HCT116 (cell line): ENCODE data around the gene GPR31. TPM values are rescaled to one million over a fixed set of nuclear protein-coding genes. Genes with fewer than 3 reads are reported as not detected.

Experiments
- ATAC-seq: fragments of 200-7000 bp; cut with Tn5 transposase; 2 replicates; pipeline ENCODE4 v1.9.1; 2020; ENCODE audit warnings: mild to moderate bottlenecking, moderate library complexity
- BruUV-seq: library from RNA; stranded (reverse); fragments of 400-500 nt; replicated peaks from 2 replicates; lab custom pipeline; 2021; lab: Mats Ljungman, UMichigan
- CTCF ChIA-PET: fragments of 300-600 bp; sonication (Branson Sonifier 250); formaldehyde crosslinking; loops from one replicate; lab custom pipeline; 2021; ENCODE audit warnings: antibody characterized with exemption; lab: Charles Lee
- POLR2A ChIA-PET: fragments of 300-600, 350-600 bp; sonication (Branson Sonifier 250); formaldehyde crosslinking; loops from one replicate; lab custom pipeline; 2021; ENCODE audit warnings: antibody characterized with exemption; lab: Charles Lee
- RAD21 ChIA-PET, 2 experiments: fragments of 300-600 bp; sonication (Branson Sonifier 250); formaldehyde crosslinking; loops; one replicate each; lab custom pipeline; 2023; ENCODE audit warnings: low total read pairs in 2 of 2; ENCODE audit not compliant: uncharacterized antibody in 2 of 2, unreplicated experiment in 2 of 2, low non-redundant PET in 1 of 2; lab: Charles Lee
- DNase-seq: peaks from one replicate; pipeline ENCODE4 v3.0.0-alpha.2; 2010; ENCODE audit warnings: low read depth, low spot score
- H2AFZ ChIP-seq: fragments of 200-600 bp; shearing (Covaris generic), sonication (generic); 2 replicates; pipeline ENCODE4 v1.6.1; 2017; ENCODE audit warnings: low read depth, mixed run types, mixed read lengths, antibody characterized with exemption, low read length; ENCODE audit not compliant: poor library complexity, severe bottlenecking
- H3K27ac ChIP-seq: 2 replicates; pipeline ENCODE4 v1.5.1; 2012; ENCODE audit warnings: low read depth, low read length
- H3K27me3 ChIP-seq: fragments of 200-600 bp; sonication (generic); 2 replicates; pipeline ENCODE4 v1.6.1; 2016; ENCODE audit warnings: mixed run types, low read length, mixed read lengths; ENCODE audit not compliant: insufficient read depth
- H3K36me3 ChIP-seq, 2 experiments: fragments of 200-500 bp in 1 of 2; fragments of 200-600 bp in 1 of 2; sonication (Bioruptor generic) in 1 of 2; sonication (generic) in 1 of 2; 2 replicates each; pipeline versions ENCODE4 v1.5.1 to v1.6.1; 2014 to 2016; ENCODE audit warnings: low read length in 2 of 2, inconsistent platforms in 1 of 2, mixed read lengths in 1 of 2, mixed run types in 1 of 2; ENCODE audit not compliant: insufficient read depth in 2 of 2, control insufficient read depth in 1 of 2
- H3K4me1 ChIP-seq, 2 experiments: fragments of 200-600 bp in 1 of 2; sonication (generic) in 1 of 2; 2 replicates each; pipeline versions ENCODE4 v1.5.1 to v1.6.1; 2012 to 2017; ENCODE audit warnings: low read length in 2 of 2, inconsistent platforms in 1 of 2, mild to moderate bottlenecking in 1 of 2, mixed read lengths in 1 of 2, mixed run types in 1 of 2, moderate library complexity in 1 of 2; ENCODE audit not compliant: insufficient read depth in 2 of 2, control insufficient read depth in 1 of 2
- H3K4me2 ChIP-seq: fragments of 200-600 bp; sonication (generic); 2 replicates; pipeline ENCODE4 v1.6.1; 2017; ENCODE audit warnings: mixed run types, low read length, mixed read lengths
- H3K4me3 ChIP-seq, 2 experiments: fragments of 200-600 bp in 1 of 2; sonication (generic) in 1 of 2; replicated peaks in 1 of 2; 2 replicates each; pipeline ENCODE4 v1.5.1; 2011 to 2016; ENCODE audit warnings: low read length in 2 of 2, control low read depth in 1 of 2, low read depth in 1 of 2, mild to moderate bottlenecking in 1 of 2, mixed read lengths in 1 of 2, mixed run types in 1 of 2
- H3K79me2 ChIP-seq: fragments of 200-600 bp; sonication (generic); 2 replicates; pipeline ENCODE4 v1.6.1; 2017; ENCODE audit warnings: mild to moderate bottlenecking, mixed run types, low read length, moderate library complexity, mixed read lengths; ENCODE audit not compliant: insufficient read depth
- H3K9ac ChIP-seq: fragments of 200-600 bp; sonication (generic); 2 replicates; pipeline ENCODE4 v1.6.1; 2016; ENCODE audit warnings: low read length, mixed read lengths
- H3K9me2 ChIP-seq: fragments of 200-600 bp; sonication (generic), shearing (Covaris generic); 2 replicates; pipeline ENCODE4 v1.6.1; 2017; ENCODE audit warnings: mixed run types, mild to moderate bottlenecking, moderate library complexity; ENCODE audit not compliant: insufficient read depth
- H3K9me3 ChIP-seq, 2 experiments: fragments of 200-500 bp in 1 of 2; fragments of 200-600 bp in 1 of 2; sonication (Bioruptor generic) in 1 of 2; sonication (generic) in 1 of 2; 2 replicates each; pipeline ENCODE4 v1.6.1; 2014 to 2017; ENCODE audit warnings: low read length in 2 of 2, mixed read lengths in 2 of 2, inconsistent platforms in 1 of 2, low read depth in 1 of 2, mild to moderate bottlenecking in 1 of 2, mixed run types in 1 of 2, moderate library complexity in 1 of 2; ENCODE audit not compliant: control insufficient read depth in 1 of 2, insufficient read depth in 1 of 2
- H4K20me1 ChIP-seq: fragments of 200-600 bp; sonication (generic), shearing (Covaris generic); 2 replicates; pipeline ENCODE4 v1.6.1; 2017; ENCODE audit warnings: mixed run types, mild to moderate bottlenecking, moderate library complexity; ENCODE audit not compliant: insufficient read depth
- CEBPB ChIP-seq: IDR thresholded peaks from 2 replicates; pipeline ENCODE4 v1.6.1; 2012; ENCODE audit warnings: low read depth
- EZH2phosphoT487 ChIP-seq: fragments of 200-600 bp; IDR thresholded peaks from 2 replicates; pipeline ENCODE4 v1.6.1; 2018; ENCODE audit warnings: antibody characterized with exemption, borderline replicate concordance
- FOSL1 ChIP-seq: IDR thresholded peaks from 2 replicates; pipeline ENCODE4 v1.6.1; 2012; ENCODE audit warnings: low read depth
- POLR2AphosphoS5 ChIP-seq: IDR thresholded peaks from 2 replicates; pipeline ENCODE4 v1.6.1; 2011; ENCODE audit warnings: mild to moderate bottlenecking, low read depth, low read length, moderate library complexity
- SIN3A ChIP-seq: IDR thresholded peaks from 2 replicates; pipeline ENCODE4 v1.6.1; 2012; ENCODE audit warnings: low read depth
- TCF7L2 ChIP-seq: IDR thresholded peaks from 2 replicates; pipeline ENCODE4 v1.7.0; 2011; ENCODE audit warnings: borderline replicate concordance, inconsistent platforms; ENCODE audit not compliant: insufficient read depth, insufficient read length; ENCODE audit errors: extremely low read depth
- ZFX ChIP-seq: fragments of 450-650 bp; IDR thresholded peaks from 2 replicates; pipeline ENCODE4 v1.6.1; 2017
- intact Hi-C: fragments of 100-400 bp; cut with micrococcal nuclease; formaldehyde crosslinking; loops from 2 replicates; pipeline ENCODE4 v1.10.0; 2022
- total RNA-seq: library from RNA; stranded (reverse); gene quantifications from one replicate; pipeline ENCODE4 v1.2.1, GENCODE V29; 2021; ENCODE audit not compliant: unreplicated experiment
- TF ChIP-seq, protein P1 (sequence below), 3 experiments: fragments of 200-600 bp in 1 of 3; sonication (generic) in 1 of 3; IDR thresholded peaks in 2 of 3; conservative IDR thresholded peaks in 1 of 3; 2 replicates each; pipeline ENCODE4 v1.5.1; 2012 to 2017; ENCODE audit warnings: low read depth in 2 of 3, low read length in 2 of 3, antibody characterized with exemption in 1 of 3, borderline replicate concordance in 1 of 3, control low read depth in 1 of 3, mild to moderate bottlenecking in 1 of 3, mixed read lengths in 1 of 3, mixed run types in 1 of 3, moderate library complexity in 1 of 3; ENCODE audit not compliant: insufficient read depth in 1 of 3
- TF ChIP-seq, protein P2 (sequence below): IDR thresholded peaks from 2 replicates; pipeline ENCODE4 v1.6.1; 2011; ENCODE audit warnings: mild to moderate bottlenecking, low read length, moderate library complexity; ENCODE audit not compliant: insufficient replicate concordance; ENCODE audit errors: extremely low read depth
- TF ChIP-seq, protein P3 (sequence below): IDR thresholded peaks from 2 replicates; pipeline ENCODE4 v1.6.1; 2012
- TF ChIP-seq, protein P4 (sequence below): IDR thresholded peaks from 2 replicates; pipeline ENCODE4 v1.6.1; 2012; ENCODE audit warnings: low read depth

Gene GPR31
- total RNA-seq, 1 experiment from 2014 or later, result not detected

DNA sequence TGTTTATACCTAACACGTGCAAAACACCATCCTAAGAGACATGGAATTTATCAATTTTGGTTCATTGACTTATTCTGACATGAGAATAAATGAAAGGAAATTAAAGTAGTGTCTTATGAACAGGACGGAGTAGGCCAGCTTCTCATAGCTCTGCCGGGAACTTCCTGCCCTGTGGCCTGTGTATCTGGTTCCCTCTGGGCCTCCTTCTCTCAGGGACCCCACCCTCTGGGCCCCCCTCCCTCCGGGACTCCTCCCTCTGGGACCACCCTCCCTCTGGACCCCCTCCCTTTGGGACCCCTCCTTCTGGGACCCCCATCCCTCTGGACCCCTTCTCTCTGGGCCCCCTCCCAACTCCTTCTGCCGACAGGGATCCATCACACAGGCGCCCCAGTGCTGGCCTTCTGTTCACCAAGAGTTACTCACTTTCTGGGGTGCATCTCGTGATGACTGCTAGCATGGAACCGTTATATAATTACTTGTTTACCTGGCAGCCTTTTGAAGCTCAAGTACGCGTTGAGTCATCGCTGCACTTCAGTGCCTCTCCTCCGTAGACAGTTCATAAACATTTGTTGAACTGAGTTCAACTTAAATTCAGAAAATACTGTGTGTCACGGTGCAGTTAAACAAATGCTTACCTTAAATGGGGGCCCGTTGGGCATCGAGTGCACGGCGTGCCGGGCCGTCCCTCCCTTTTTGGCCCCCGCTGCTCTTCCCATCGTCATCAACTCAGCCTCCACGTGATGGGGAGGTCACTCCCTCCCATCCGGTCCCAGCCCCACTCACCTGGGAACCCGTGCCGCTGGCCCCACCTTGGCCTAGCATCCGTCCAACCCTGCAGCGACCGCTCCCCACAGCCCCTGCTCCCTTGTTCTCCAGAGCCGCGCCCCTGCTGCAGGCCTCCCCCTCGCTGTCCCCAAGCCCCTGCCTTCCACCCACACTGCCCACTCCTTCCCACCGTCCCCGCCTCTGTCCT, 26.8 kb downstream of the GPR31 start:
- Histone ChIP-seq H3K9ac (no peak overlapping the region), H3K27me3 (0 out of 2 replicates have a peak, but pooled peaks cover 4% of the 10 kb centered on the region), H2AFZ (no peak overlapping the region), H3K36me3 (no peaks in the 10 kb centered on the region), H3K9me2 (no peaks in the 10 kb centered on the region), H3K4me1 (no peaks in the 10 kb centered on the region), H4K20me1 (no peaks in the 10 kb centered on the region), H3K4me3 (no peak overlapping the region), H3K27ac (no peak overlapping the region), H3K9me3 (no peaks in the 10 kb centered on the region), H3K79me2 (no peaks in the 10 kb centered on the region), H3K4me2 (no peak overlapping the region)
- intact Hi-C loops, result no loop called here
- ATAC-seq (no peak), DNase-seq (no peak)
- BruUV-seq, result no TSS peak
- ChIA-PET CTCF (no interaction called here), RAD21 (no interaction called here), POLR2A (no interaction called here)
- TF ChIP-seq POLR2AphosphoS5 (no peak), SIN3A (no peak), ZFX (no peak), TCF7L2 (no peak), FOSL1 (no peak), CEBPB (no peak), EZH2phosphoT487 (no peak)
- TF ChIP-seq, protein P1, sequence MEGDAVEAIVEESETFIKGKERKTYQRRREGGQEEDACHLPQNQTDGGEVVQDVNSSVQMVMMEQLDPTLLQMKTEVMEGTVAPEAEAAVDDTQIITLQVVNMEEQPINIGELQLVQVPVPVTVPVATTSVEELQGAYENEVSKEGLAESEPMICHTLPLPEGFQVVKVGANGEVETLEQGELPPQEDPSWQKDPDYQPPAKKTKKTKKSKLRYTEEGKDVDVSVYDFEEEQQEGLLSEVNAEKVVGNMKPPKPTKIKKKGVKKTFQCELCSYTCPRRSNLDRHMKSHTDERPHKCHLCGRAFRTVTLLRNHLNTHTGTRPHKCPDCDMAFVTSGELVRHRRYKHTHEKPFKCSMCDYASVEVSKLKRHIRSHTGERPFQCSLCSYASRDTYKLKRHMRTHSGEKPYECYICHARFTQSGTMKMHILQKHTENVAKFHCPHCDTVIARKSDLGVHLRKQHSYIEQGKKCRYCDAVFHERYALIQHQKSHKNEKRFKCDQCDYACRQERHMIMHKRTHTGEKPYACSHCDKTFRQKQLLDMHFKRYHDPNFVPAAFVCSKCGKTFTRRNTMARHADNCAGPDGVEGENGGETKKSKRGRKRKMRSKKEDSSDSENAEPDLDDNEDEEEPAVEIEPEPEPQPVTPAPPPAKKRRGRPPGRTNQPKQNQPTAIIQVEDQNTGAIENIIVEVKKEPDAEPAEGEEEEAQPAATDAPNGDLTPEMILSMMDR (IDR thresholded peaks at IDR 0.05 in 2 of 3, conservative IDR thresholded peaks at IDR 0.05 in 1 of 3; ENCODE audit: borderline replicate concordance in 1 of 3, insufficient read depth in 1 of 3, low read depth in 2 of 3, low read length in 2 of 3), result no peak
- TF ChIP-seq, protein P2, sequence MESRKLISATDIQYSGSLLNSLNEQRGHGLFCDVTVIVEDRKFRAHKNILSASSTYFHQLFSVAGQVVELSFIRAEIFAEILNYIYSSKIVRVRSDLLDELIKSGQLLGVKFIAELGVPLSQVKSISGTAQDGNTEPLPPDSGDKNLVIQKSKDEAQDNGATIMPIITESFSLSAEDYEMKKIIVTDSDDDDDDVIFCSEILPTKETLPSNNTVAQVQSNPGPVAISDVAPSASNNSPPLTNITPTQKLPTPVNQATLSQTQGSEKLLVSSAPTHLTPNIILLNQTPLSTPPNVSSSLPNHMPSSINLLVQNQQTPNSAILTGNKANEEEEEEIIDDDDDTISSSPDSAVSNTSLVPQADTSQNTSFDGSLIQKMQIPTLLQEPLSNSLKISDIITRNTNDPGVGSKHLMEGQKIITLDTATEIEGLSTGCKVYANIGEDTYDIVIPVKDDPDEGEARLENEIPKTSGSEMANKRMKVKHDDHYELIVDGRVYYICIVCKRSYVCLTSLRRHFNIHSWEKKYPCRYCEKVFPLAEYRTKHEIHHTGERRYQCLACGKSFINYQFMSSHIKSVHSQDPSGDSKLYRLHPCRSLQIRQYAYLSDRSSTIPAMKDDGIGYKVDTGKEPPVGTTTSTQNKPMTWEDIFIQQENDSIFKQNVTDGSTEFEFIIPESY, result no peak
- TF ChIP-seq, protein P3, sequence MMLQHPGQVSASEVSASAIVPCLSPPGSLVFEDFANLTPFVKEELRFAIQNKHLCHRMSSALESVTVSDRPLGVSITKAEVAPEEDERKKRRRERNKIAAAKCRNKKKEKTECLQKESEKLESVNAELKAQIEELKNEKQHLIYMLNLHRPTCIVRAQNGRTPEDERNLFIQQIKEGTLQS, result no peak
- TF ChIP-seq, protein P4, sequence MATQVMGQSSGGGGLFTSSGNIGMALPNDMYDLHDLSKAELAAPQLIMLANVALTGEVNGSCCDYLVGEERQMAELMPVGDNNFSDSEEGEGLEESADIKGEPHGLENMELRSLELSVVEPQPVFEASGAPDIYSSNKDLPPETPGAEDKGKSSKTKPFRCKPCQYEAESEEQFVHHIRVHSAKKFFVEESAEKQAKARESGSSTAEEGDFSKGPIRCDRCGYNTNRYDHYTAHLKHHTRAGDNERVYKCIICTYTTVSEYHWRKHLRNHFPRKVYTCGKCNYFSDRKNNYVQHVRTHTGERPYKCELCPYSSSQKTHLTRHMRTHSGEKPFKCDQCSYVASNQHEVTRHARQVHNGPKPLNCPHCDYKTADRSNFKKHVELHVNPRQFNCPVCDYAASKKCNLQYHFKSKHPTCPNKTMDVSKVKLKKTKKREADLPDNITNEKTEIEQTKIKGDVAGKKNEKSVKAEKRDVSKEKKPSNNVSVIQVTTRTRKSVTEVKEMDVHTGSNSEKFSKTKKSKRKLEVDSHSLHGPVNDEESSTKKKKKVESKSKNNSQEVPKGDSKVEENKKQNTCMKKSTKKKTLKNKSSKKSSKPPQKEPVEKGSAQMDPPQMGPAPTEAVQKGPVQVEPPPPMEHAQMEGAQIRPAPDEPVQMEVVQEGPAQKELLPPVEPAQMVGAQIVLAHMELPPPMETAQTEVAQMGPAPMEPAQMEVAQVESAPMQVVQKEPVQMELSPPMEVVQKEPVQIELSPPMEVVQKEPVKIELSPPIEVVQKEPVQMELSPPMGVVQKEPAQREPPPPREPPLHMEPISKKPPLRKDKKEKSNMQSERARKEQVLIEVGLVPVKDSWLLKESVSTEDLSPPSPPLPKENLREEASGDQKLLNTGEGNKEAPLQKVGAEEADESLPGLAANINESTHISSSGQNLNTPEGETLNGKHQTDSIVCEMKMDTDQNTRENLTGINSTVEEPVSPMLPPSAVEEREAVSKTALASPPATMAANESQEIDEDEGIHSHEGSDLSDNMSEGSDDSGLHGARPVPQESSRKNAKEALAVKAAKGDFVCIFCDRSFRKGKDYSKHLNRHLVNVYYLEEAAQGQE, result no peak
